ENCODE measurements around the gene SKAP2.

- TF ChIP-seq, protein P1, sequence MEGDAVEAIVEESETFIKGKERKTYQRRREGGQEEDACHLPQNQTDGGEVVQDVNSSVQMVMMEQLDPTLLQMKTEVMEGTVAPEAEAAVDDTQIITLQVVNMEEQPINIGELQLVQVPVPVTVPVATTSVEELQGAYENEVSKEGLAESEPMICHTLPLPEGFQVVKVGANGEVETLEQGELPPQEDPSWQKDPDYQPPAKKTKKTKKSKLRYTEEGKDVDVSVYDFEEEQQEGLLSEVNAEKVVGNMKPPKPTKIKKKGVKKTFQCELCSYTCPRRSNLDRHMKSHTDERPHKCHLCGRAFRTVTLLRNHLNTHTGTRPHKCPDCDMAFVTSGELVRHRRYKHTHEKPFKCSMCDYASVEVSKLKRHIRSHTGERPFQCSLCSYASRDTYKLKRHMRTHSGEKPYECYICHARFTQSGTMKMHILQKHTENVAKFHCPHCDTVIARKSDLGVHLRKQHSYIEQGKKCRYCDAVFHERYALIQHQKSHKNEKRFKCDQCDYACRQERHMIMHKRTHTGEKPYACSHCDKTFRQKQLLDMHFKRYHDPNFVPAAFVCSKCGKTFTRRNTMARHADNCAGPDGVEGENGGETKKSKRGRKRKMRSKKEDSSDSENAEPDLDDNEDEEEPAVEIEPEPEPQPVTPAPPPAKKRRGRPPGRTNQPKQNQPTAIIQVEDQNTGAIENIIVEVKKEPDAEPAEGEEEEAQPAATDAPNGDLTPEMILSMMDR (IDR thresholded peaks at IDR 0.05; ENCODE audit: poor library complexity, severe bottlenecking), result no peak
- TF ChIP-seq, protein P2, sequence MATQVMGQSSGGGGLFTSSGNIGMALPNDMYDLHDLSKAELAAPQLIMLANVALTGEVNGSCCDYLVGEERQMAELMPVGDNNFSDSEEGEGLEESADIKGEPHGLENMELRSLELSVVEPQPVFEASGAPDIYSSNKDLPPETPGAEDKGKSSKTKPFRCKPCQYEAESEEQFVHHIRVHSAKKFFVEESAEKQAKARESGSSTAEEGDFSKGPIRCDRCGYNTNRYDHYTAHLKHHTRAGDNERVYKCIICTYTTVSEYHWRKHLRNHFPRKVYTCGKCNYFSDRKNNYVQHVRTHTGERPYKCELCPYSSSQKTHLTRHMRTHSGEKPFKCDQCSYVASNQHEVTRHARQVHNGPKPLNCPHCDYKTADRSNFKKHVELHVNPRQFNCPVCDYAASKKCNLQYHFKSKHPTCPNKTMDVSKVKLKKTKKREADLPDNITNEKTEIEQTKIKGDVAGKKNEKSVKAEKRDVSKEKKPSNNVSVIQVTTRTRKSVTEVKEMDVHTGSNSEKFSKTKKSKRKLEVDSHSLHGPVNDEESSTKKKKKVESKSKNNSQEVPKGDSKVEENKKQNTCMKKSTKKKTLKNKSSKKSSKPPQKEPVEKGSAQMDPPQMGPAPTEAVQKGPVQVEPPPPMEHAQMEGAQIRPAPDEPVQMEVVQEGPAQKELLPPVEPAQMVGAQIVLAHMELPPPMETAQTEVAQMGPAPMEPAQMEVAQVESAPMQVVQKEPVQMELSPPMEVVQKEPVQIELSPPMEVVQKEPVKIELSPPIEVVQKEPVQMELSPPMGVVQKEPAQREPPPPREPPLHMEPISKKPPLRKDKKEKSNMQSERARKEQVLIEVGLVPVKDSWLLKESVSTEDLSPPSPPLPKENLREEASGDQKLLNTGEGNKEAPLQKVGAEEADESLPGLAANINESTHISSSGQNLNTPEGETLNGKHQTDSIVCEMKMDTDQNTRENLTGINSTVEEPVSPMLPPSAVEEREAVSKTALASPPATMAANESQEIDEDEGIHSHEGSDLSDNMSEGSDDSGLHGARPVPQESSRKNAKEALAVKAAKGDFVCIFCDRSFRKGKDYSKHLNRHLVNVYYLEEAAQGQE (IDR thresholded peaks at IDR 0.05; ENCODE audit: borderline replicate concordance), result no peak
- TF ChIP-seq EZH2 (IDR thresholded peaks at IDR 0.05; ENCODE audit: borderline replicate concordance, insufficient read depth, low read length, poor library complexity, severe bottlenecking) (no peak), POLR2AphosphoS5 (IDR thresholded peaks at IDR 0.05) (no peak), MXI1 (conservative IDR thresholded peaks at IDR 0.05; ENCODE audit: poor library complexity, severe bottlenecking) (no peak), RAD21 (conservative IDR thresholded peaks at IDR 0.05) (no peak), TAF1 (IDR thresholded peaks at IDR 0.05; ENCODE audit: low read depth) (no peak), SMC3 (conservative IDR thresholded peaks at IDR 0.05; ENCODE audit: poor library complexity) (no peak)
Observed at GRCh38 chr7:26789481-26790184, 74.8 kb downstream of the SKAP2 start.
